ENCODE results near the gene PDE6A. TPM values are rescaled to one million over a fixed set of nuclear protein-coding genes. Genes with fewer than 3 reads are reported as not detected.

The PDE6A gene
- total and polyA plus RNA-seq, 8 donors, result 0.14 to 0.24 (median 0.18) TPM; not detected in 2

- TF ChIP-seq, protein P1, sequence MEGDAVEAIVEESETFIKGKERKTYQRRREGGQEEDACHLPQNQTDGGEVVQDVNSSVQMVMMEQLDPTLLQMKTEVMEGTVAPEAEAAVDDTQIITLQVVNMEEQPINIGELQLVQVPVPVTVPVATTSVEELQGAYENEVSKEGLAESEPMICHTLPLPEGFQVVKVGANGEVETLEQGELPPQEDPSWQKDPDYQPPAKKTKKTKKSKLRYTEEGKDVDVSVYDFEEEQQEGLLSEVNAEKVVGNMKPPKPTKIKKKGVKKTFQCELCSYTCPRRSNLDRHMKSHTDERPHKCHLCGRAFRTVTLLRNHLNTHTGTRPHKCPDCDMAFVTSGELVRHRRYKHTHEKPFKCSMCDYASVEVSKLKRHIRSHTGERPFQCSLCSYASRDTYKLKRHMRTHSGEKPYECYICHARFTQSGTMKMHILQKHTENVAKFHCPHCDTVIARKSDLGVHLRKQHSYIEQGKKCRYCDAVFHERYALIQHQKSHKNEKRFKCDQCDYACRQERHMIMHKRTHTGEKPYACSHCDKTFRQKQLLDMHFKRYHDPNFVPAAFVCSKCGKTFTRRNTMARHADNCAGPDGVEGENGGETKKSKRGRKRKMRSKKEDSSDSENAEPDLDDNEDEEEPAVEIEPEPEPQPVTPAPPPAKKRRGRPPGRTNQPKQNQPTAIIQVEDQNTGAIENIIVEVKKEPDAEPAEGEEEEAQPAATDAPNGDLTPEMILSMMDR (IDR thresholded peaks at IDR 0.05), result no peak
- Histone ChIP-seq H3K4me1 (peaks cover 0 to 7% of the 10 kb centered on the region in 2 donors), H3K27me3 (no peaks in the 10 kb centered on the region), H3K27ac (peak overlapping the region in 1 of 2 donors; percentile 38), H3K4me3 (no peak overlapping the region), H3K9me3 (no peaks in the 10 kb centered on the region), H3K36me3 (no peaks in the 10 kb centered on the region)
- intact Hi-C loops (cut with DNase I), result no loop called here
- no peak for DNase-seq
- peak; percentile 69 for ATAC-seq
Observed at GRCh38 chr5:149872351-149873040, 72.1 kb downstream of the PDE6A start.

GRCh38 chr5:149871471-149871870 lies 73.1 kb downstream of the PDE6A start:
- Histone ChIP-seq H3K9me3 (no peaks in the 10 kb centered on the region), H3K4me3 (no peak overlapping the region), H3K36me3 (no peaks in the 10 kb centered on the region), H3K4me1 (peaks cover 0 to 7% of the 10 kb centered on the region in 2 donors), H3K27ac (no peak overlapping the region), H3K27me3 (no peaks in the 10 kb centered on the region)
- DNase-seq, result no peak
- no peak for ATAC-seq
- TF ChIP-seq, protein P1 (IDR thresholded peaks at IDR 0.05), result no peak
- intact Hi-C loops (cut with DNase I), result no loop called here

GRCh38 chr5:149870697-149871096 lies 73.9 kb downstream of the PDE6A start:
- Histone ChIP-seq H3K4me1 (peaks cover 0 to 7% of the 10 kb centered on the region in 2 donors), H3K36me3 (no peaks in the 10 kb centered on the region), H3K9me3 (no peaks in the 10 kb centered on the region), H3K27ac (no peak overlapping the region), H3K4me3 (no peak overlapping the region), H3K27me3 (no peaks in the 10 kb centered on the region)
- DNase-seq, result no peak
- TF ChIP-seq, protein P1 (IDR thresholded peaks at IDR 0.05), result no peak
- ATAC-seq, result no peak
- intact Hi-C loops (cut with DNase I), result no loop called here

DNA sequence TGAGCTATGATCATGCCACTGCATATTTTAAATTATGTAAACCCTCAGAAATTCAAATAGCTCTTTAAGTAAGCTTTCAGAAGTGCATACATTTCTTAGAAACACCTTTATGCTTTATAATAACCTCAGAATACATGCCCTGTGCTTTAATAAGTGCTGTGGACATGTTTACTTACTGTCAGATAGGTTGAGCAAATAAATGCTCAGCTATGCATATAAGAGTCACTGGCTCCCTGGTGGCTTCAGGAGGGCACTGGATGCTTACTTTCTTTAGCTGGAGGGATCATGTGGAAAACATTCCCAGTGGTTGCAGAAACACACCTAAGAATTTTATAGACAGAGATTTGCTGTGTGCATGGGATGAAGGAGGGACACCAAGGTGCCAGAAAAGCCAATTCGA lies 74.4 kb downstream of the PDE6A start:
- ATAC-seq, result peak; percentile 40
- no peak for DNase-seq
- TF ChIP-seq, protein P1 (IDR thresholded peaks at IDR 0.05), result no peak
- no peaks in the 10 kb centered on the region for H3K36me3 ChIP-seq
- H3K27ac ChIP-seq, result no peak overlapping the region
- H3K4me1 ChIP-seq, result peaks cover 0 to 7% of the 10 kb centered on the region in 2 donors
- no peak overlapping the region for H3K4me3 ChIP-seq
- no peaks in the 10 kb centered on the region for H3K9me3 ChIP-seq
- intact Hi-C loops (cut with DNase I), result no loop called here
- no peaks in the 10 kb centered on the region for H3K27me3 ChIP-seq

- ATAC-seq (no peak), DNase-seq (no peak)
- intact Hi-C loops (cut with DNase I), result no loop called here
- TF ChIP-seq, protein P1 (IDR thresholded peaks at IDR 0.05), result no peak
- Histone ChIP-seq H3K4me3 (no peak overlapping the region), H3K4me1 (peaks cover 0 to 7% of the 10 kb centered on the region in 2 donors), H3K27me3 (no peaks in the 10 kb centered on the region), H3K27ac (no peak overlapping the region), H3K9me3 (no peaks in the 10 kb centered on the region), H3K36me3 (no peaks in the 10 kb centered on the region)
Observed at GRCh38 chr5:149869411-149869821, 75.2 kb downstream of the PDE6A start.
